Gastrocnemius medialis (tissue), 4 donors: ENCODE measurements around the gene TIAM2.

ENCODE experiments used
- POLR2A ChIP-seq, 2 donors: fragments of 450-650 bp; IDR thresholded peaks; one replicate each; pipeline ENCODE4 v1.6.1; 2017; ENCODE audit warnings: antibody characterized with exemption in 2 of 2, mild to moderate bottlenecking in 2 of 2, moderate library complexity in 2 of 2
- TF ChIP-seq, protein P1 (sequence below), 5 experiments: fragments of 450-650 bp in 3 of 5; fragments of 200-600 bp in 2 of 5; sonication (generic) in 2 of 5; IDR thresholded peaks in 4 of 5; conservative IDR thresholded peaks in 1 of 5; 1 replicate in 4 of 5; 2 replicates in 1 of 5; pipeline ENCODE4 v1.5.1; 2016 to 2019; ENCODE audit warnings: antibody characterized with exemption in 5 of 5, mild to moderate bottlenecking in 3 of 5, moderate library complexity in 3 of 5

DNA sequence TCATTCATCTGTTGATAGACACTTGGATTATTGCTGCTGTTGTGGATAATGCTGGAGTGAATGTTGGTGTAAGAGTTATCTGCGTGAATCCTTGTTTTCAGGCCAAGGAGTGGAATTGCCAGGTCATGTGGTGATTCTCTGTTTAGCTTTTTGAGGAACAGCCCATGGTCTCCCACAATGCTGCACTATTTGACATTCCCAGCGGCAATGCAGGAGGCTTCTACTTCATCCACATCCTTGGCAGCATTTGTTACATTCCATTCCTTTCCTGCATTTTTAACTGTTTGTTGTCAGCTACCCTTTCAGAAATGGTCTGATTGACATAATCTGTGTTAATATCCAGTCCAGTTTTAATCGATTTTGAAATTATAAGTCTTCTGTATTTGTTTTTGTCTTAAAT is 217.0 kb downstream of the TIAM2 start:
- TF ChIP-seq, protein P1, sequence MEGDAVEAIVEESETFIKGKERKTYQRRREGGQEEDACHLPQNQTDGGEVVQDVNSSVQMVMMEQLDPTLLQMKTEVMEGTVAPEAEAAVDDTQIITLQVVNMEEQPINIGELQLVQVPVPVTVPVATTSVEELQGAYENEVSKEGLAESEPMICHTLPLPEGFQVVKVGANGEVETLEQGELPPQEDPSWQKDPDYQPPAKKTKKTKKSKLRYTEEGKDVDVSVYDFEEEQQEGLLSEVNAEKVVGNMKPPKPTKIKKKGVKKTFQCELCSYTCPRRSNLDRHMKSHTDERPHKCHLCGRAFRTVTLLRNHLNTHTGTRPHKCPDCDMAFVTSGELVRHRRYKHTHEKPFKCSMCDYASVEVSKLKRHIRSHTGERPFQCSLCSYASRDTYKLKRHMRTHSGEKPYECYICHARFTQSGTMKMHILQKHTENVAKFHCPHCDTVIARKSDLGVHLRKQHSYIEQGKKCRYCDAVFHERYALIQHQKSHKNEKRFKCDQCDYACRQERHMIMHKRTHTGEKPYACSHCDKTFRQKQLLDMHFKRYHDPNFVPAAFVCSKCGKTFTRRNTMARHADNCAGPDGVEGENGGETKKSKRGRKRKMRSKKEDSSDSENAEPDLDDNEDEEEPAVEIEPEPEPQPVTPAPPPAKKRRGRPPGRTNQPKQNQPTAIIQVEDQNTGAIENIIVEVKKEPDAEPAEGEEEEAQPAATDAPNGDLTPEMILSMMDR (IDR thresholded peaks at IDR 0.05 in 4 of 5, conservative IDR thresholded peaks at IDR 0.05 in 1 of 5), result no peak
- no peak for TF ChIP-seq POLR2A (IDR thresholded peaks at IDR 0.05)
